K562 (cell line): Measurements from ENCODE around the gene DRD2. TPM values are rescaled to one million over a fixed set of nuclear protein-coding genes. Genes with fewer than 3 reads are reported as not detected.
A peak's percentile ranks its signal among the peaks of the same experiment; 100 is the strongest.

ENCODE experiments used
- ATF1 ChIP-seq, 2 experiments: fragments of 450-650 bp in 1 of 2; IDR thresholded peaks; 2 replicates each; pipeline ENCODE4 v1.6.1; 2016; ENCODE audit warnings: missing compliant biosample characterization in 1 of 2, missing genetic modification characterization in 1 of 2
- CEBPB ChIP-seq: fragments of 450-650 bp; IDR thresholded peaks from 2 replicates; pipeline ENCODE4 v1.6.1; 2016; ENCODE audit warnings: missing genetic modification characterization, missing compliant biosample characterization
- CREM ChIP-seq: IDR thresholded peaks from 2 replicates; pipeline ENCODE4 v1.6.1; 2014; ENCODE audit warnings: antibody characterized with exemption, low read depth
- CXXC5 ChIP-seq: fragments of 250-450 bp; sonication (Bioruptor Pico); IDR thresholded peaks from 2 replicates; pipeline ENCODE4 v1.8.0; 2022; ENCODE audit warnings: inconsistent platforms, mild to moderate bottlenecking, moderate library complexity
- HNRNPL ChIP-seq: fragments of 200-400 bp; formaldehyde crosslinking; IDR thresholded peaks from 2 replicates; pipeline ENCODE4 v1.6.1; 2017; ENCODE audit warnings: low read depth, mild to moderate bottlenecking, low read length
- MCM2 ChIP-seq: fragments of 450-650 bp; IDR thresholded peaks from 2 replicates; pipeline ENCODE4 v1.6.1; 2017; ENCODE audit warnings: low read depth, mild to moderate bottlenecking
- MCM5 ChIP-seq: fragments of 450-650 bp; IDR thresholded peaks from 2 replicates; pipeline ENCODE4 v1.6.1; 2016; ENCODE audit warnings: low read depth
- MEF2D ChIP-seq: conservative IDR thresholded peaks from 2 replicates; pipeline ENCODE4 v1.6.1; 2016; ENCODE audit warnings: low read depth, missing genetic modification characterization, missing compliant biosample characterization
- MXI1 ChIP-seq: IDR thresholded peaks from 2 replicates; pipeline ENCODE4 v1.6.1; 2011; ENCODE audit warnings: low read depth, mild to moderate bottlenecking, improper control_type of control experiment, low read length
- ZNF184 ChIP-seq: sonication (generic); formaldehyde crosslinking; IDR thresholded peaks from 2 replicates; pipeline ENCODE4 v1.5.0; 2020; ENCODE audit warnings: missing genetic modification reagents
- polyA plus RNA-seq, 8 experiments: library from polyadenylated mRNA; depleted of rRNA in 4 of 8; stranded (reverse) in 5 of 8; unstranded in 3 of 8; fragments of >200 nt; fragmentation: Nextera tagmentation in 2 of 8; fragmentation: Illumina TruSeq in 1 of 8; extraction: Ambion mirVana in 2 of 8; extraction: Trizol in 1 of 8; gene quantifications; 2 replicates each; pipeline versions ENCODE4 v1.2.1 to v1.2.3, GENCODE V29; 2011 to 2014; ENCODE audit warnings: inconsistent platforms in 1 of 8, missing spikeins in 1 of 8
- total RNA-seq, 7 experiments: library from RNA; depleted of rRNA in 6 of 7; stranded (reverse); fragments of >200 nt in 6 of 7; fragmentation: Illumina TruSeq in 2 of 7; extraction: Trizol in 2 of 7; gene quantifications; 2 replicates each; pipeline versions ENCODE4 v1.2.1 to v1.2.3, GENCODE V29; 2011 to 2021; ENCODE audit warnings: low replicate concordance in 1 of 7
- TF ChIP-seq, protein P1 (sequence below), 2 experiments: fragments of 450-650 bp in 1 of 2; sonication (generic) in 1 of 2; formaldehyde crosslinking in 1 of 2; IDR thresholded peaks; 2 replicates each; pipeline versions ENCODE4 v1.7.1 to v1.9.0; 2016 to 2022; ENCODE audit warnings: inconsistent platforms in 1 of 2, mild to moderate bottlenecking in 1 of 2, missing genetic modification reagents in 1 of 2
- TF ChIP-seq, protein P2 (sequence below): sonication (generic); formaldehyde crosslinking; IDR thresholded peaks from 2 replicates; pipeline ENCODE4 v1.8.1; 2022; ENCODE audit warnings: missing genetic modification reagents
- TF ChIP-seq, protein P3 (sequence below): sonication (generic); formaldehyde crosslinking; IDR thresholded peaks from 2 replicates; pipeline ENCODE4 v1.5.0; 2020; ENCODE audit warnings: missing genetic modification reagents
- TF ChIP-seq, protein P4 (sequence below): fragments of 250-450 bp; sonication (Bioruptor Pico); IDR thresholded peaks from 2 replicates; pipeline ENCODE4 v1.8.0; 2021; ENCODE audit warnings: moderate library complexity, mild to moderate bottlenecking, inconsistent platforms

DRD2 gene
- total and polyA plus RNA-seq, 9 of the 15 experiments (the other 6 are each of a cell fraction or from before 2014, with no cell fraction given), result not detected

DNA sequence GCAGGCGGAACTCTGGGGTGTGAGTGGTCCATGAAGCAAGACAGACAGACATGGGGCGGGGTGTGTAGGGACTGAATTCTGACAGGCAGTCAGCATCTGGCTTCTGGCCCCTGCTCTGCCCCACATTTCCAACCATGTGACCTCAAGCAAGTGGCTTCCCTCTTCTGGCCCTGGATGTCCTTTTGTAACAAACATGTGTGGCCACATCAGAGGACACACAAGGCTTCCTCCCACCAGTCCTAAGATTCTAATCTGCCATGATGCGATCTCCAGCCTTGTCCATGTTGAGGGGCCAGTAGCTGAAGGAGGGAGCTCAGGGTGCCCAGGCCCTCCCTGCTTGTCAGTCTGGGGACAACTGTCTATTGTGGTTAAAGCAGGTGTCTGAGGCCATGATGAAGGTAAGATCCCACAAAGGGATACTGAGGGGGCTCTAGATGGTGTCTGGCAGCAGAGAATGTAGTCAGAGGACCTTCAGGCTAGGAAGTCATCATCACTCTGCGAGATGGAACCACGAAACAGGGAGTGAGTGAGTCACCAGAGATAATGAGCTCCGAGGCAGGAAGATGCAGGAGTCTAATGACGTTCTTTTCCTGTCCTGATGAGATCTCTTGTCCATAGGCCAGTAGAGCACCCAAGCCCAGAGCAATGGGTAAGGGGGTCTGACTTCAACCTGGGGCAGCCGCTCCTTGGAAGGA is 27.4 kb downstream of the DRD2 start (continued):
- TF ChIP-seq, protein P1, sequence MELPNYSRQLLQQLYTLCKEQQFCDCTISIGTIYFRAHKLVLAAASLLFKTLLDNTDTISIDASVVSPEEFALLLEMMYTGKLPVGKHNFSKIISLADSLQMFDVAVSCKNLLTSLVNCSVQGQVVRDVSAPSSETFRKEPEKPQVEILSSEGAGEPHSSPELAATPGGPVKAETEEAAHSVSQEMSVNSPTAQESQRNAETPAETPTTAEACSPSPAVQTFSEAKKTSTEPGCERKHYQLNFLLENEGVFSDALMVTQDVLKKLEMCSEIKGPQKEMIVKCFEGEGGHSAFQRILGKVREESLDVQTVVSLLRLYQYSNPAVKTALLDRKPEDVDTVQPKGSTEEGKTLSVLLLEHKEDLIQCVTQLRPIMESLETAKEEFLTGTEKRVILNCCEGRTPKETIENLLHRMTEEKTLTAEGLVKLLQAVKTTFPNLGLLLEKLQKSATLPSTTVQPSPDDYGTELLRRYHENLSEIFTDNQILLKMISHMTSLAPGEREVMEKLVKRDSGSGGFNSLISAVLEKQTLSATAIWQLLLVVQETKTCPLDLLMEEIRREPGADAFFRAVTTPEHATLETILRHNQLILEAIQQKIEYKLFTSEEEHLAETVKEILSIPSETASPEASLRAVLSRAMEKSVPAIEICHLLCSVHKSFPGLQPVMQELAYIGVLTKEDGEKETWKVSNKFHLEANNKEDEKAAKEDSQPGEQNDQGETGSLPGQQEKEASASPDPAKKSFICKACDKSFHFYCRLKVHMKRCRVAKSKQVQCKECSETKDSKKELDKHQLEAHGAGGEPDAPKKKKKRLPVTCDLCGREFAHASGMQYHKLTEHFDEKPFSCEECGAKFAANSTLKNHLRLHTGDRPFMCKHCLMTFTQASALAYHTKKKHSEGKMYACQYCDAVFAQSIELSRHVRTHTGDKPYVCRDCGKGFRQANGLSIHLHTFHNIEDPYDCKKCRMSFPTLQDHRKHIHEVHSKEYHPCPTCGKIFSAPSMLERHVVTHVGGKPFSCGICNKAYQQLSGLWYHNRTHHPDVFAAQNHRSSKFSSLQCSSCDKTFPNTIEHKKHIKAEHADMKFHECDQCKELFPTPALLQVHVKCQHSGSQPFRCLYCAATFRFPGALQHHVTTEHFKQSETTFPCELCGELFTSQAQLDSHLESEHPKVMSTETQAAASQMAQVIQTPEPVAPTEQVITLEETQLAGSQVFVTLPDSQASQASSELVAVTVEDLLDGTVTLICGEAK (IDR thresholded peaks at IDR 0.05), result no peak
- TF ChIP-seq, protein P1 (CRISPR knock-in tag; IDR thresholded peaks at IDR 0.05), result no peak
- TF ChIP-seq, protein P2, sequence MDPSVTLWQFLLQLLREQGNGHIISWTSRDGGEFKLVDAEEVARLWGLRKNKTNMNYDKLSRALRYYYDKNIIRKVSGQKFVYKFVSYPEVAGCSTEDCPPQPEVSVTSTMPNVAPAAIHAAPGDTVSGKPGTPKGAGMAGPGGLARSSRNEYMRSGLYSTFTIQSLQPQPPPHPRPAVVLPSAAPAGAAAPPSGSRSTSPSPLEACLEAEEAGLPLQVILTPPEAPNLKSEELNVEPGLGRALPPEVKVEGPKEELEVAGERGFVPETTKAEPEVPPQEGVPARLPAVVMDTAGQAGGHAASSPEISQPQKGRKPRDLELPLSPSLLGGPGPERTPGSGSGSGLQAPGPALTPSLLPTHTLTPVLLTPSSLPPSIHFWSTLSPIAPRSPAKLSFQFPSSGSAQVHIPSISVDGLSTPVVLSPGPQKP (CRISPR knock-in tag), result no peak
- TF ChIP-seq CREM (peak; percentile 85), ATF1 (CRISPR knock-in tag; IDR thresholded peaks at IDR 0.05) (no peak), ATF1 (tag; IDR thresholded peaks at IDR 0.05) (peak; percentile 67; the same call in 1 of the 2 replicates), HNRNPL (no peak), MCM5 (no peak), MEF2D (tag) (no peak), ZNF184 (CRISPR knock-in tag) (no peak), CEBPB (tag) (no peak), MXI1 (no peak), MCM2 (no peak), CXXC5 (CRISPR knock-in tag) (0 out of 2 replicates have a peak, but pooled peaks have one; percentile 24)
- TF ChIP-seq, protein P3, sequence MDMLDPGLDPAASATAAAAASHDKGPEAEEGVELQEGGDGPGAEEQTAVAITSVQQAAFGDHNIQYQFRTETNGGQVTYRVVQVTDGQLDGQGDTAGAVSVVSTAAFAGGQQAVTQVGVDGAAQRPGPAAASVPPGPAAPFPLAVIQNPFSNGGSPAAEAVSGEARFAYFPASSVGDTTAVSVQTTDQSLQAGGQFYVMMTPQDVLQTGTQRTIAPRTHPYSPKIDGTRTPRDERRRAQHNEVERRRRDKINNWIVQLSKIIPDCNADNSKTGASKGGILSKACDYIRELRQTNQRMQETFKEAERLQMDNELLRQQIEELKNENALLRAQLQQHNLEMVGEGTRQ (CRISPR knock-in tag), result peak; percentile 34; the same call in 1 of the 2 replicates
- TF ChIP-seq, protein P4, sequence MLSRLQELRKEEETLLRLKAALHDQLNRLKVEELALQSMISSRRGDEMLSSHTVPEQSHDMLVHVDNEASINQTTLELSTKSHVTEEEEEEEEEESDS, result no peak
